BLaER1 (cell line): ENCODE data around the gene WFIKKN2.
"Not testable (repeated sequence)": the region's sequence is repeated elsewhere in the genome, so short reads cannot be mapped to it uniquely, and the experiment has no call there.

Experiments
- H3K27ac ChIP-seq: shearing (Covaris generic); formaldehyde crosslinking; 2 replicates; pipeline ENCODE4 v1.8.1; 2022
- H3K27me3 ChIP-seq: shearing (Covaris generic); formaldehyde crosslinking; 2 replicates; pipeline ENCODE4 v1.8.1; 2022
- H3K36me3 ChIP-seq: shearing (Covaris generic); formaldehyde crosslinking; 2 replicates; pipeline ENCODE4 v1.8.1; 2022
- H3K4me1 ChIP-seq: shearing (Covaris generic); formaldehyde crosslinking; 2 replicates; pipeline ENCODE4 v1.8.1; 2022
- H3K4me2 ChIP-seq: shearing (Covaris generic); formaldehyde crosslinking; 2 replicates; pipeline ENCODE4 v1.8.1; 2022
- H3K4me3 ChIP-seq: shearing (Covaris generic); formaldehyde crosslinking; 2 replicates; pipeline ENCODE4 v1.8.1; 2022
- H3K9ac ChIP-seq: shearing (Covaris generic); formaldehyde crosslinking; 2 replicates; pipeline ENCODE4 v1.8.1; 2022
- H3K9me3 ChIP-seq: shearing (Covaris generic); formaldehyde crosslinking; 2 replicates; pipeline ENCODE4 v1.8.1; 2022
- H4K20me1 ChIP-seq: shearing (Covaris generic); formaldehyde crosslinking; 2 replicates; pipeline ENCODE4 v1.8.1; 2022
- Cebpa-rat ChIP-seq: shearing (Covaris generic); IDR thresholded peaks from 2 replicates; pipeline ENCODE4 v1.8.1; 2022

Gene WFIKKN2

DNA sequence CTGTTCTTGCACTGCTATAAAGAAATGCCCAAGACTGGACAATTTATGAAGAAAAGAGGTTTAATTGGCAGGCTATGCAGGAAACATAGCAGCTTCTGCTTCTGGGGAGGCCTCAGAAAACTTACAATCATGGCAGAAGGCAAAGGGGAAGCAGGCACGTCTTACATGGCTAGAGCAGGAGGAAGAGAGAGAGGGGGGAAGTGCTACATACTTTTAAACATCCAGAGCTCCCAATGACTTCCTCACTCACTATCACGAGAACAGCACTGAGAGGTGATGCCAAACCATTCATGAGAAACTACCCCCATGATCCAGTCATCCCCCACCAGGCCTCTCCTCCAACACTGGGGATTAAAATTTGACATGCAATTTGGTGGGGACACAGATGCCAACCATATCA, 13.3 kb downstream of the WFIKKN2 start:
- Histone ChIP-seq H3K4me3 (no peak overlapping the region), H3K9me3 (peaks cover 17% of the 10 kb centered on the region)

DNA sequence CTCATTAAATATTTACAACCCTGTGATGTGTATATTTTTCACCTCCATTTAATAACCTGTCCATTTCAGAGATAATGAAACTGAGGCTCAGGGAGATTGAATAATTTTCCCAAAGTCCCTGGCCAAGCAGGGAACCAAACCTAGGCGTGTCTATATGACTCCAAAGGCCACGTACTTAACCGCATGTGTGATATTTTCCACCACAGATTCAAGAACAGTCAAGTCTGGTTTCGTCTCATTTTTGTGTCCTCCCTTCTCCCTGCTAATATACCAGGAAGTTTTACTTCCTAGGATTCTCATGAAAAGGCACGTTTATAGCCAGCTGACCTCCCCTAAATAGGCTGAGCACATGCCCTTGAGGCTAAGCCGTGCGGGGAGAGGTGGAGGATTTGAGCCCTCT, 15.3 kb downstream of the WFIKKN2 start:
- Histone ChIP-seq H3K9ac (0 out of 2 replicates have a peak overlapping the region, but pooled peaks have one; percentile 34), H3K4me2 (no peak overlapping the region), H3K9me3 (peaks cover 17% of the 10 kb centered on the region), H3K27ac (peak overlapping the region; percentile 70; the same call in 1 of the 2 replicates), H3K4me3 (no peak overlapping the region), H3K4me1 (peaks cover 50% of the 10 kb centered on the region), H3K36me3 (no peaks in the 10 kb centered on the region), H3K27me3 (no peaks in the 10 kb centered on the region), H4K20me1 (no peaks in the 10 kb centered on the region)
- no peak for TF ChIP-seq Cebpa-rat

More for the DNA sequence above, 13.3 kb downstream of the WFIKKN2 start:
- Histone ChIP-seq H3K27me3 (no peaks in the 10 kb centered on the region), H3K4me2 (no peak overlapping the region), H3K27ac (no peak overlapping the region), H4K20me1 (no peaks in the 10 kb centered on the region), H3K36me3 (no peaks in the 10 kb centered on the region), H3K9ac (no peak overlapping the region), H3K4me1 (peaks cover 41% of the 10 kb centered on the region)
- no peak for TF ChIP-seq Cebpa-rat

- Histone ChIP-seq H3K9ac (no peak overlapping the region), H3K27ac (0 out of 2 replicates have a peak overlapping the region, but pooled peaks have one; percentile 70), H3K36me3 (no peaks in the 10 kb centered on the region), H3K4me2 (peak overlapping the region; percentile 77), H3K4me3 (no peak overlapping the region), H4K20me1 (no peaks in the 10 kb centered on the region), H3K9me3 (peaks cover 16% of the 10 kb centered on the region), H3K27me3 (no peaks in the 10 kb centered on the region), H3K4me1 (peaks cover 52% of the 10 kb centered on the region)
- no peak for TF ChIP-seq Cebpa-rat
Measured at GRCh38 chr17:50853015-50853615, 17.7 kb downstream of the WFIKKN2 start.

DNA sequence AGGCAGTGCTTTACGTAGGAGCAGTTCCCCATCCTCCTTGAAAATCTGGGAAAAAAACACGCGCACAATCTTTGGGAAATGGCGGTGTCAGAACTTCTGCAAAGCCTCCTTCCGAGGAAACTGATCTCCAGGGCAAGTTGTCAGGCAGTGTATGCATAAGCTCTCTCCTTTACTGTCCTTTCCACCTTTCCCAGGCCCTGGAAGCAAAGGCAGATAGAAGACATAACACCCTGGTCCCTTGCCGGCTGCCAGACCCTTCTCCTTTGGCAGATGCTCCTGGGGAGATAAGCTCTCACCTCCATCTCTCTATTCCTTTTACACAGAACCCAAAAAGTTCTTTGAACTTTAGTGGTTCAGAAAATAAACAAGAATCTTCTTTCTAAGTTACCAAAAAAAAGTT, 18.4 kb downstream of the WFIKKN2 start:
- peaks cover 9% of the 10 kb centered on the region for H3K9me3 ChIP-seq
- H3K4me2 ChIP-seq = peak overlapping the region; percentile 9; the same call in 1 of the 2 replicates
- no peak overlapping the region for H3K27ac ChIP-seq
- no peaks in the 10 kb centered on the region for H3K36me3 ChIP-seq
- H3K27me3 ChIP-seq = no peaks in the 10 kb centered on the region
- H3K9ac ChIP-seq = no peak overlapping the region
- no peak overlapping the region for H3K4me3 ChIP-seq
- H4K20me1 ChIP-seq = no peaks in the 10 kb centered on the region
- peaks cover 52% of the 10 kb centered on the region for H3K4me1 ChIP-seq
- TF ChIP-seq Cebpa-rat = no peak

- no peak overlapping the region for H3K9ac ChIP-seq
- no peaks in the 10 kb centered on the region for H4K20me1 ChIP-seq
- H3K27ac ChIP-seq = no peak overlapping the region
- H3K4me2 ChIP-seq = peak overlapping the region; percentile 39
- TF ChIP-seq Cebpa-rat = no peak
- no peak overlapping the region for H3K4me3 ChIP-seq
- peaks cover 49% of the 10 kb centered on the region for H3K4me1 ChIP-seq
- H3K9me3 ChIP-seq = no peaks in the 10 kb centered on the region
- 0 out of 2 replicates have a peak, but pooled peaks cover under 1% of the 10 kb centered on the region for H3K36me3 ChIP-seq
- no peaks in the 10 kb centered on the region for H3K27me3 ChIP-seq
Measured at GRCh38 chr17:50855708-50856330, 20.4 kb downstream of the WFIKKN2 start.

DNA sequence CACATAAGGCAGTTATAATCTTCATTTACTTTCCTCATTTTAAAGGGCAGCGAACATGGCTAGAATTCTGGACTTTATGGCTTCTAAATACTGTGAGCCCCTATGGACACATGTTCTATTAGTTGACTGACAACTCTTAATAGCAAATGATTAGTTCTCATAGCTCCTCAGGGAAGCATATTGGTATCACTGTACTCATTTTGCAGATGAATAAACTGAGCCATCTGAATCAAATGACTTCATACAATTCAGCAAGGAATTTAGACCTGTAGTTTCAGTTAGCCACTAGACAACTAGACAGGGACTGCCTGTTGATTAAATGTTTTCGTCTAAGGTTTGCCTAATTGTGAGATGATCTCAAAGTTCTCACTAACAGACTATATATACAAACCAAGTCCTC, 21.0 kb downstream of the WFIKKN2 start:
- Histone ChIP-seq H3K27ac (no peak overlapping the region), H3K4me1 (peaks cover 43% of the 10 kb centered on the region), H3K4me3 (no peak overlapping the region), H3K36me3 (peaks cover 7% of the 10 kb centered on the region; the same call in 1 of the 2 replicates), H3K4me2 (no peak overlapping the region), H3K9me3 (no peaks in the 10 kb centered on the region), H3K9ac (no peak overlapping the region), H4K20me1 (no peaks in the 10 kb centered on the region), H3K27me3 (no peaks in the 10 kb centered on the region)
- no peak for TF ChIP-seq Cebpa-rat

- peaks cover 33% of the 10 kb centered on the region for H3K4me1 ChIP-seq
- H3K9ac ChIP-seq = no peak overlapping the region
- H3K27me3 ChIP-seq = no peaks in the 10 kb centered on the region
- H3K9me3 ChIP-seq = no peaks in the 10 kb centered on the region
- H3K36me3 ChIP-seq = peaks cover 23% of the 10 kb centered on the region
- H3K4me2 ChIP-seq = no peak overlapping the region
- no peak overlapping the region for H3K27ac ChIP-seq
- no peak overlapping the region for H3K4me3 ChIP-seq
- no peak for TF ChIP-seq Cebpa-rat
- peaks cover 20% of the 10 kb centered on the region for H4K20me1 ChIP-seq
Measured at GRCh38 chr17:50858486-50859225, 23.3 kb downstream of the WFIKKN2 start.

DNA sequence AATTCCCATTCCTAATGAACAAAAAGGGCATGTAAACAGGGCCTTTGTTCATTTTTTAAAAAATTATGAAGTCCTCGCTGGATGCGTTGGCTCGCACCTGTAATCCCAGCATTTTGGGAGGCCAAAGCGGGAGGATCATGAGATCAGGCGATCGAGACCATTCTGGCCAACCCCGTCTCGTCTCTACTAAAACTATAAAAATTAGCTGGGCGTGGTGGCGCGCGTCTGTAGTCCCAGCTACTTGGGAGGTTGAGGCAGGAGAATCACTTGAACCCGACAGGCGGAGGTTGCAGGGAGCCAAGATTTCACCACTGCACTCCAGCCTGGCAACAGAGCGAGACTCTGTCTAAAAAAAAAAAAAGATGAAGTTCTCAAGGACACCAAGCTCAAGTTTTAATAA, 24.3 kb downstream of the WFIKKN2 start:
- H4K20me1 ChIP-seq = peaks cover 31% of the 10 kb centered on the region
- not testable (repeated sequence) for H3K9me3 ChIP-seq

DNA sequence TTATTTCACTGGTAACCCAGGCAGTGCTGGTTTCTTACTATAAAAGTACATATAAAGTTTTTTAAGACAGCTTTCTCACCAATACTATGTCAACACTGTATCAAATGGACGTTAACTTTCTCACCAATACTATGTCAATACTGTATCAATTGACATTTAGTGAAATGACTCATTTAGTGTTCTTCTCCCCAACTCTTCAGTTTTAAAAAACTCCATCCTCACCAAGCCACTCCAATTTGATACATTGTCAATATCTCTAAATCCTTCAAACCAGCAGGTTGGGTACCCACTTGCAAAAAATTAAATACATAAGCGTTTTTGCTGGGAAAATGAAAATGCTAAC, 25.9 kb downstream of the WFIKKN2 start:
- no peaks in the 10 kb centered on the region for H3K9me3 ChIP-seq
- H3K27ac ChIP-seq = no peak overlapping the region
- H3K27me3 ChIP-seq = no peaks in the 10 kb centered on the region
- H4K20me1 ChIP-seq = peaks cover 38% of the 10 kb centered on the region
- H3K36me3 ChIP-seq = peaks cover 24% of the 10 kb centered on the region
- no peak overlapping the region for H3K9ac ChIP-seq
- no peak overlapping the region for H3K4me2 ChIP-seq
- TF ChIP-seq Cebpa-rat = no peak
- no peak overlapping the region for H3K4me3 ChIP-seq
- peaks cover 21% of the 10 kb centered on the region for H3K4me1 ChIP-seq

More for the DNA sequence above, 24.3 kb downstream of the WFIKKN2 start:
- H3K9ac ChIP-seq, H3K4me3 ChIP-seq, H3K27me3 ChIP-seq, H3K27ac ChIP-seq, H3K4me2 ChIP-seq: not testable (repeated sequence)
- H3K36me3 ChIP-seq = peaks cover 24% of the 10 kb centered on the region
- peaks cover 34% of the 10 kb centered on the region for H3K4me1 ChIP-seq

- H3K27me3 ChIP-seq = no peaks in the 10 kb centered on the region
- no peak overlapping the region for H3K4me2 ChIP-seq
- TF ChIP-seq Cebpa-rat = no peak; the same call in 1 of the 2 replicates
- H3K9ac ChIP-seq = no peak overlapping the region
- H3K9me3 ChIP-seq = no peaks in the 10 kb centered on the region
- no peak overlapping the region for H3K4me3 ChIP-seq
- H4K20me1 ChIP-seq = peaks cover 38% of the 10 kb centered on the region
- H3K4me1 ChIP-seq = peaks cover 21% of the 10 kb centered on the region
- no peak overlapping the region for H3K27ac ChIP-seq
- H3K36me3 ChIP-seq = peaks cover 24% of the 10 kb centered on the region
Measured at GRCh38 chr17:50861822-50862528, 26.6 kb downstream of the WFIKKN2 start.
